Esophagus mucosa (tissue), 1 donor: ENCODE results near the gene IL22. TPM values are rescaled to one million over a fixed set of nuclear protein-coding genes. Genes with fewer than 3 reads are reported as not detected.

Experiments used
- ATAC-seq: fragments of 200-7000 bp; cut with Tn5 transposase; one replicate; pipeline ENCODE4 v1.9.1; 2020
- total RNA-seq: library from RNA; stranded (reverse); gene quantifications from one replicate; pipeline ENCODE4 v1.2.4, GENCODE V29; 2023
- donor health status: DM: yes; HTN: yes; CAD: no.

Gene IL22
- total RNA-seq, 1 donor from 2014 or later: 0.44 TPM

DNA sequence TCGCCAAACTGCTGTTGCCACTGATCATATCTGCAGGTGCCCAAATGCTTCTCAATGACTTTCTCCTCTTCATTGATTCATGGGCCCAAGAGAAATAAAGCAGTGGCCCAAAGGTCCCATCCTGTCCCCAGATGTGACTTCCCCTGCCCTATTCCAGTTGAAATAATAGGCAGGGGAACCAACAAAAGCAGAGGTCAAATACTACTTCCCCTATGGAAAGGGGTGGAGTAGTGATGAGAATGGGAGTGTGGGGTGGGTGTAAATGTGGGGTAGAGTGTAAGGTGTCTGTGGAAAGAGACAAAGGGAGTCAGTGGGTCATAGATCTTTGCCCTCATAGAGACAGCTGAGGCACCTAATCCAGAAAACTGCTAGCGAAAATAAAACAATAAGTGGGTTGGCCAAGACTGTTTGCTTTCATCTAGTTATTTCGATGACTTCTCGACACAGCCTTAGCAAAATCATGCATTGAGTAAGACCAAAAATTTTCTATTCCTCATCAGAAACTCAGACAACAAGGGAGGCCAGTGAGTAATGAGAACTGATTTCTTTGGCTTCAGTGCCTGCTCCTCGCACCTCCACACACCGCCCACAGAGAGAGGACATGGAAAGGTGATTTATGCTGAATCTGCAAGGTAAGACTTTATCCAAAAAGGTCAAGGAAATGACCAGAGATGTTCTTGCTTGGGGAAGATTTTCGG, 10.9 kb upstream of the IL22 start:
- ATAC-seq: no peak

DNA sequence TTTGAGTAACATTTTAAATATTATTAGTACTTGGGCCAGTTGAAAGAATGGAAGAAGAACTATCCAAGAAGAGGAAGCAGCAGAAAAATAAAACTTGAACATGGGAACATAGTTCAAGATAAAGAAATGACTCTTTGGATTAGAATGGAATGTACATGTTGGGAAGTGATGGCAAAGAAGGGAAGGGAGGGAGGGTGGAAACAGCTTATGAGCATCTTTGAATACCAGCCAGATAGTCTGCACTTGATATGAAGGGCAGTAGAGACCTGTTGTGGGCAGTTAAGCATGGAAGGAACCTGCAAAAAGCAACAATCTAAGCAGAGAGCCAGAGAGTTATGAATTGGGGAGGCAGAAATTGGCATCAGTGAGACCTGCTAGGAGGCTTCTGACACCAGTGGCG, 10.0 kb upstream of the IL22 start:
- no peak for ATAC-seq

DNA sequence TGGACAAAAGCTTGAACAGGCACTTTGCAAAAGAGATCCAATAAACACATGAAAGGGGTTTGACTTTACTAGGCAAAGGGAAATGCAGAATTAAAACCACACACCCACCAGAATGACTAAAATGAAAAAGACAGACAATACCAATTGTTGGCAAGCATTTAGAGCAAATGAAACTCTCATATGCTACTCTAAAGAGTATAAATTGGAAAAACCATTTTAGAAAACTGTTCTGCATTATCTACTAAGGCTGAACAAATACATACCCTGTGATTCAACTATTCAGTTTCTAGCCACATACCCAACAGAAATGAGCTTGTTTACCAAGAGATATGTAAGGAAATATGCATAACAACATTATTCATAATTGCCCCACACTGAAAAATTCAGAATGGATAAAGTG, 8.5 kb upstream of the IL22 start:
- no peak for ATAC-seq

DNA sequence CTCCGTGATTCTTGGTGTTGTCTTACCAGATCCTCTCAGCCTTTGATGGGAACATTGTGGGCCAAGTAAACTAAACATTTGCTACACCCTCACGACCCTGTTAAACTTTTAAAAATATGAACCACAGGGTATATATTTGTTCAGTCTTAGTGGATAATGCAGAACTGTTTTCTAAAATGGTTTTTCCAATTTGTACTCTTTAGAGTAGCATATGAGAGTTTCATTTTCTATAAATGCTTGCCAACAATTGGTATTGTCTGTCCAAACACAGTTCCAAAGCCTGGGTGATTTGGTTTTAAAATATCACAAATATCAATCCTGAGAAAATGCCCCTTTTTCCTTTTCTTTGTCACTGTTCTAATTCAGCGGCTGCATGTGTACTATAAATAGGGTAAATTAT, 6.7 kb upstream of the IL22 start:
- no peak for ATAC-seq

DNA sequence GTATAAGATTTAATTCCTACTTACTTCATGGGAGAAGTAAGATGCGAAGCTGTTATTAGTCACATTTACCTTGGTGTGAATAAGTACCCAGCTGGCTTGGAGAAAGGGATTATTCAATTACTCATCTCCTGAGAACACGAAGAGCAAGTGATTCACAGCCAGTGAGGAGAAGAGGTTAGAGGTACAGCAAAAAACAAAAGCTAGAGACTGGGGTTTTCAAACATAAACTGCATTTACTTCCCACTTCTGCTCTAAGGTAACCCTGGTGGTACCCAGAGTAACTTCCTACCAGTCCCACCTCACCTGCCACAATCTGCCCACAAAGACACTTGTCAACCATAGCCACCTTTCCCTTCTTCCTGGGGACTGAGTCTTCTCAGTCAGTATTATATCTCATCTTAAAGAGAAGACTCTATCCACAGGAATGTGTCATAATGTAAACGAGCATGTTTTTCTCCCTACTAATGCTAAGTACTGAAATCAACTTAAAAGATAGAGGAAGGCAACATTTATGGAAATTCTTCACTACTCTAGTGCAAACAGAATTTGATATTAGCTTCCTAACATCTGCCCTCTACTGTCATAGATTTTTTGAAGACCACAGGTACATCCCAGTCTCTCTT, 6.0 kb upstream of the IL22 start:
- ATAC-seq: peak; percentile 95

DNA sequence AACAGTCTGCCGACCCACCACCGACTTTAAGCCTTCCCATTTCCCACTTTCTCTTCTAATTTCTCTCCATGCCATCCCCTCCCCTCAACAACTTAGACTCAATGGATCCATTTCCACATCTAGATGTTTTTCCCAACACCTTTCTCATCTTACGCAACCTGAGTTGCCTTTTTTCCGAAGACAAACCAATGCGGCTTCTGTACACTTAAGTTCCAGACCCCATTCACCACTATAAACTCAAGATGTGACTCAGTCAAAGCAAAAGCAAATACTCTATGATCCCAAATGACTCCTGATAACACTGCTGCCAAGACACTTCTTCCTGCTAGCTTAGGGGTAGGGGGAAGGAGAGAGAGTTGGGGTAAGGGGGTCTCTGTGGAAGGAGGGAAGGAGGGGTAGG, 1.3 kb downstream of the IL22 start:
- no peak for ATAC-seq

DNA sequence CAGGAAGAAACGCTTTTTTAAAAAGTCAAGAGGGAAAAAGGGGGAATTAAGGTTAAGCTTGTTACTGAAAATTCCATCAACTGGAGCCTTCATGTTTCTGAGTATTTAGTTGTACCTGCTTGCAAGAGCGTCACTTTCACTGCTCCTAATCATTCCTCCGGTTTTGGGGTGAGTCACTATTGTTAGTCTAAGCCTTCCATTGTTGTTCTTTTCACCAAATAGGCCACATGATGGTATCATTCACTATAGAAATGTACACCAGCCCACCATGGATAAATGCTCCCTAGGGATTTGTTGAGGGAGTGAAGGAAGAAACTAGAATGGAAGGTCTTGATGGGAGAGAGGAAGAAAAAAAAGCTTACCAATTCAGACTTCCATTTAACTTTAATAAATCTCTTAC, 3.0 kb downstream of the IL22 start:
- ATAC-seq: peak; percentile 51

DNA sequence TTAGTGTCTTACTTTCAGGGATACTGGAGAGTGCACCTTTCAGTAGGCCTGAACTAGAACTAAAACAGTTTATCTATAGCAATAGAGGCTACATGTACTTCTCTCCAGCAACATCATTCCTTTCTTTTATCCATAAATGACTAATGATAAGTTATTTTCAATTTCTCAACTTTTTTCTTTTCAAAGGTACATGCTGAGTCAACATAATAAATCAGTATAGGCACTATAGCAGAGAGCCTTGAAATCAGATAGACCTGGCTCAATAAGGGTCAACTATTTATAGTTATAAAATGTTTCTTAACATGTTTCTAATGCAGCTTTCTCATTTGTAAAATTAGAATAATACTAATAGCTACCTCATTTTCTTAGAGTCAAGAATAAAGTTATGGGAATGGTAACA, 5.6 kb downstream of the IL22 start:
- ATAC-seq: no peak

DNA sequence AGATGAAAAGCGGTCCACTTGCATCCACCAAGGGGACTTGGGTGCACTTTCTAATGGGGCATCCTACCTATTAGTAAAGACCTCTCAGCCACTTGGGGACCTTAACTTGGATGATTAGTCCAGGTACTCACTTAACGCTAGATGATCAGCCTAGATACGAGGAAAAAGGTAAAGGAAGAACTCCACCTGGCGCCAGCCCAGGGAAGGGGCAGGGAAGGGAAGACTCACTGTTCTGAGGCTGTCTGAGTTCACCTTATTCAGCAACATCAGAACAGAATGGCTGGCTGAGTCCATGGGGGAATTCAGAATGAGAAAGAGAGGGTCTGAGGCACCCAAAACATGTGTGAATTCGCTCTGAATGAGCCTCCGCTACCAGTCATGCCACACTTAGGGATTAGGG, 7.1 kb downstream of the IL22 start:
- no peak for ATAC-seq

DNA sequence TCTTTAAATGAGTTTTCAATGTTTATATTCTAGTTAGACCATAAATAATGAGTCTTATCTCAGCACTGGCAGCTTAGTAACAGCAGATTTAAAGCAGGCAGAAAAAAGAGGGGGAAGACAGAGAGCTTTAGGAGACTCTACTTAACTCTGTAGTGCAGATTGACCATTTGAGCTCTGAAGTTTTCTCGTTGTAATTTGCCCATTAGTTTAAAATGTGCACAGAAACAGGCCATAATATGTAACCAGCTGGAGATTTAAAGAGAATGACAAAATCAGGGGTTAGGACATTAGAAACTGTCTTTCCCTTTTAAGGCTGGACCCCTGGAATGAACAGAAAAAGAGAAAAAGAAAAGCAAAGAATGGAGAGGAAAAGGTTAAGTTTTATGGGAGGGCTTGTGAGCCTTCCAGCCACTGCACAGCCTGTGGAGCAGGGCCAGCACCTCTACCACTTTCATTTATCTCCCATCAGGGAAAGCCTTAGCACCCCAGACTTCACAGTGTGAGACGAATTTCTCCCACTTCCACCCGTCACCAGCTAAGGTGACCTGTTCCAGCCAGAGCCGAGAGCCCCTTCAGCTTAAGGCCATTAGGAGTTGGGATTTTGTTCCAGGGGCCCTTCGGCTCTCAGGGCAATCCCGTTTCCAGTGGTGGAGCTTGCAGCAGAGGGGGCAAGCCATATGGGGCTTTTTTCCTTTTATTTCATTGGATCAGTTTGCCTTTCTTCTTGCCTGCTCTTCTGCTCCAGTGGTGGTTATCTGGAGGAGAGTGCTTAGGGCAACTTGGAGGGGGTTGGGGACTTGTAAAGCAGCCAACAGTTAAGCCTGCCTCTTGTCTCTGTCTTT, 8.0 kb downstream of the IL22 start:
- ATAC-seq: no peak

DNA sequence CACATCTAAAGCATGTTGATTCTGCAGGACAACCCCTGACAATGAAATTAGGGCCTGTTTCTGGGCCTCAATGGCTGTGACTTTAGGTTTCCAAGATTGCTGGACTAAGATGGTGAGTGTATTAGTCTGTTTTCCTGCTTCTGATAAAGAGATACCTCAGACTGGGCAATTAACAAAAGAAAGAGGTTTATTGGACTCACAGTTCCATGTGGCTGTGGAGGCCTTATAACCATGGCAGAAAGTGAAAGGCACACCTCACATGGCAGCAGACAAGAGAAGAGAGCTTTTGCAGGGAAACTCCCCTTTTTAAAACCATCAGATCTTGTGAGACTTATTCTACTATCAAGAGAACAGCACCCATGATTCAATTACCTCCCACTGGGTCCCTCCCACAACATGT, 10.6 kb downstream of the IL22 start:
- ATAC-seq: no peak

DNA sequence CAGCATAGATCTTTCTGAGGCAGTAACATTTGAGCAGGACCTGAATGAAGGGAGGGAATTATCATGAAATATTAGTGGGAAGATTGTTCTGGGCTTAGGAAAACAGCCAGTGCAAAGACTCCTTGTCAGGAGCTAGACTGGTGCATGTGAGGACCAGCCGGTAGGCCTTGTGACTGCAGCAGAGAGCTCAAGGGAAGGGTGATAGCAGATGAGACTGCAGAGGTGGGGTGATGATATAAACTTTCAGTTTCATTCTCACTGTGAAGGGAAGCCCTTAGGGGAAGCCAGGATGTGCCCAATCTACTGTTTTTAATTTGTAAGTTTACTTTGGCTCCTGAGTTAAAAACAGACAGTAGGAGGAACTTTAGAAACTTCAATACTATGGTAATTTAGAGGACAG, 12.4 kb downstream of the IL22 start:
- peak; percentile 65 for ATAC-seq

DNA sequence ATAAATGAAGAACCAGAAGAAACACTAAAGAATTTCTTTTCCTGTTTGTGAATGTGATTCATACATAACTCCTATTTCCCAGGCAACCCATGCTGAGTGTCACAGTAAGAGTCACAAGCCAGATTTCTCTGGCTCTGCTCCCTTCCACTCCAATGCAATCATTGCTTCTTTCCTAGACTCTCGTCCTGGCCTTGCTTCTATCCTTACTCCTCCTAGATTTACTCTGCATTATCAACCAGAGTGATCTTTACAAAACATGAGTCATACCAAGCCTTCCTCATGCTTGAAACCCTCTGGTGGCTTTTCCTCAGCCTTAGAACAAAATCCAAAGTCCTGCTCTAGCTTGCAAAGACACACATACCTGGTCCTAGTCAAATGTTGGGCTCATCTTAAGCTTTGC, 13.3 kb downstream of the IL22 start:
- ATAC-seq: peak; percentile 82

DNA sequence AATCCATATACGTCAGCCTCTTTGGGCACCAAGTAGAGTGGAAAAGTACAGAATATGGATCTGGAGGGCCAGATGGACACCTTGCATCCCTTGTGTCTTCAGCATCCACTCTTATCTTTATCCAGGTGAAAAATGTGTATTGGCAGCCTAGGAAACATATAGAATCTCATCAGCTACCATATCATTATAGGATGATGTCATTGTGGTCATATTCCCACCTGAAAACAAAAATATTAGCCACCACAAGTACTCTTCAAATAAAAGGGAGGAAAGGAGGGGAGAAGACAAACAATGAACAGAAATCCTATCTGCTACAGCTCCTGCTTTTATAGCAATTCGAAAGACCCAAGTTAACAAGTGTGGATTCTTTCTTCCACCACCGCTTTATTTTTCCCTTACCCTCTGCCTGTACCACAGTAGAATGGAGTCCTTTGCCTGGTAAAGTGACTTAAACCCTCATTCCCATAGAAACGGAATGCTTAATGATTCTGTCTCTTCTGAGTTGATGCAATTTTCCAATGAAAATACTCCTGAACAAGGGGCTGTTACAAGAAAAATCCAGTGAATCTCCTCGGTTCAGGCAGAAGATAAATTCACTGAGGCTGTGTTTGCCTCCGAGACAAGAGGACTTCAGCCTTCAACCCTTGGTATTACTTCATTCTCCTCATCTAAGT, 14.0 kb downstream of the IL22 start:
- ATAC-seq: no peak

DNA sequence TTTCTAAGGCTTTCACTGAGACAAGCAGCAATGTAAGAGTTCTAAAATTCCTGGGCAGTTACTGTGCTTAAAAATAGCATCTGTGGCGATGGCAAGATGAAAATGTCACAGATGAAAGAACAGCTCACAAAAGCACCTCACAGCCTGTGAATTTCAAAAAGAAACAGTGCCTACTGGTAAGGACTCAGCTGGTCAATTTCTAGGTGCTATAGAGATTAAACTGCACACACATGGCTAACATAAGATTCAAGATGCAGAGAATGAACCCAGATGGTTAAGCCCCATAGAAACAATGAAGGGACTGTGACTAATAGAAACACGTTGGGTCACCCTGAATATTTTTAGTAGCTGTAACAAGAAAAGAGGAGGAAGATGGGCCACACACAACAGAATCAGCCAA, 15.8 kb downstream of the IL22 start:
- ATAC-seq: no peak

DNA sequence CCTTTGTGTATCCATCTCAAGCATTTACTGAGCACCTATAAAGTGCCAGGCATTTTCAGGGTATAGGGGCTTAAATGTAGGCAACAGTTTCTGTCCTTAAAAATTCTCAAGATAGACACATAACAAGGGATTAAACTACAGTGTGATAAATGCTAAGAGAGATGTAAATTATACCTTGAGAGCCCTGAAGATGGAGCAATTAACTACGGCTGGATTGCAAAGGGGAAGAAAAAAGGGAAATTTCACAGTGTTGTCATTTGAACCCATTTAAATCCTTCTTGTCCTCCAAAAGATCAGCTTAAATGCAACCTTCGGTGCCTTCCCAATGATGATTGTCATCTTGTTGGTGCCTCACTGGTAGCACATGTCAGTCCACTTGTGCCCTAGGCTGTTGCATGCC, 16.3 kb downstream of the IL22 start:
- no peak for ATAC-seq

DNA sequence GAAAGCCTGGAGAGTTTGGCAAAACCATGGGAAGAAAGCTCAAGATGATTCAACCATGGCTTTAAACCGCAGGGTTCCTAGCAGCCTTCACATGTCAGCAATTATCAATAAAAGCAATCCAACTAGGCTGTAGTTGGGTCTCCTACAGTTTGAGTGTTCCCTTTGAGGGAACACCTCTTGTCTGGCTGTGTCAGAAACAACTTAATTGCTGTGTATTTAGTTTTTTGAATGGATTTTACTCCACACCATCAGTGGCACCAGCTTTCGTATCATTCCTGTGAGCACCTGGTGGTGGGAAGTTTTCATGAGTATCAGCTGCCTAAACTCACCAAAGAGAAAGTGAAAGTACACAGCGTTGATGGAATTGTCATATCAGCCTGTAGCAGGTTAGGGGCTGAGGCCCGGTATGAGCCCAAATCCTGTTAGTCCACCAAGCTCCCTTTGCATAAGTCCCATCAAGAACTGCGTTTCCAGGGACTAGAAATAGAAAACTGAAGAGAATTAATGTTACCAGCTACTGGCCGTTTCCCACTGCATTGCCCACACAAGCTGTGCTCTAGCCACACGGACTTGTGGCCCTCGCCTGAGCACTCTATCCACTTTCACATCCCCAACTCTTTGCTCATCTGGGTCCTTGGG, 16.9 kb downstream of the IL22 start:
- ATAC-seq: peak; percentile 32

DNA sequence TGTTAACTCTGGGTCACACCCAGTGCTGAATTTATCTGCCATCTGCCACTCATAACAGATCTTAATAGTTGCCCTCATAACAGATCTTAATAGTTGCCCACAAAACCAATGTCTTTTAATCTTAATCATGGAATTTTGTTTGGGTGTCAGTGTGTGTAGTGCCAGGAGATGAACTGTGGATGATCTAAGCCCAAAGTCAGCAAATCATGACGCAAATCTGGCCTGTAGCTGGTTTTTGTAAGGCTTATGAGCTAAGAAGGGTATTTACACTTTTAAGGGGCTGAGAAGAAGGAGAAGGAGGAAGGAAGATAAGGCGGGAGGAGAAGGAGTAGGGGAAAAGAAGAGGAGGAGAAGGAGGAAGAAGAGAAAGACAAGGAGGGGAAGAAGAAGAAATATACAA, 17.8 kb downstream of the IL22 start:
- ATAC-seq: no peak

DNA sequence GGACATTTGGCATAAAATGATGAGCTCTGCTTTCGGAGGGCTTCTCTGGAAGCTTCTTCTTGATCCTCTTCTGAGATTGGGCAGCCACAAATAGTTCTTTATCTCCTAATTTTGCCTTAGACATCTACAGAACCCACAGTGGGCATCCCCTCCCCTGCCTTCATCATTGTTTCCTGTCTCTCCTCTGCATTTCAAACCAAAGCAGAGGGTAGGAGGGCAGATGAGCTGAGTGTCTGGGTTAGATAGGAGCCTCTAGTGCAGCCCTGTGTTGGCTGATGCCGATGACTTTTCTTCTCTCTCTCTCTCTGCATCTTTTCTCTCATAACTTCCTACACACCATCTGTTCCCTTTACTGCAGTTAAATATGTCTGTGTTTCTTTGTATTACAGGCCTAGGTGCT, 19.3 kb downstream of the IL22 start:
- no peak for ATAC-seq

DNA sequence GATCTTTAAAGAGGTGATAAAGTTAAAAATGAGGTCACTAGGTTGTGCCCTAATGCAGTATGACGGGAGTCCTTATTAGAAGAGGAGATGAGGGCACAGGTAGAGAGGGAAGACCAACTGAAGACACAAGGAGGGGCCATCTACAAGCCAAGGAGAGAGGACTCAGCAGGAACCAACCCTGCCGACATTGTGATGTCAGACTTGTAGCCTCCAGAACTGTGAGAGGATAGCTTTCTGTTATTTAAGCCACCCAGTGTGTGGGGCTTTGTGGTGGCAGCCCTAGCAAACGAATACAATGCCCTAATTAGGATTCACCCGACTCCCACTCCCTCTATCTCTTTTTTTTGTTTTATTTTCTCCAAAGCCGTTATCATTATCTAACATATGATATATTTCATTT, 19.9 kb downstream of the IL22 start:
- no peak for ATAC-seq

DNA sequence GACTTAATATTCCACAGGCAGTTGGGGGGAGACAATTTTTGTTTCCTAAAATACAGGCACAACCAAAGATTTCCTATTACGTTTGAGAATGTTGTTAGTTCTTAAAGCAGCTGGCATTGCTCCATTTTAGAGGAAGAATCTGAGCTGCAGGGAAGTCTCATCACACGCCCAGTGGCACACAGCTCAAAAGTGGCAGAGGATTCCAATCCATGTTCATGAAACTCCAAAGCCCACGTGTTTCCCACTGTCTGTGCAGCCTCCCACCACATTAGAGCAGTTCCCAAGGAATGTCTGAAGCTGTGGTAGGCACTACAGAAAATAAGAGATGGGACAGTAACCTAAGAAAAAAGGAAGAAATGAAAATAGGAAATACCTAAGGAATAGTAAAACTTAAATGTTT, 21.7 kb downstream of the IL22 start:
- ATAC-seq: no peak

DNA sequence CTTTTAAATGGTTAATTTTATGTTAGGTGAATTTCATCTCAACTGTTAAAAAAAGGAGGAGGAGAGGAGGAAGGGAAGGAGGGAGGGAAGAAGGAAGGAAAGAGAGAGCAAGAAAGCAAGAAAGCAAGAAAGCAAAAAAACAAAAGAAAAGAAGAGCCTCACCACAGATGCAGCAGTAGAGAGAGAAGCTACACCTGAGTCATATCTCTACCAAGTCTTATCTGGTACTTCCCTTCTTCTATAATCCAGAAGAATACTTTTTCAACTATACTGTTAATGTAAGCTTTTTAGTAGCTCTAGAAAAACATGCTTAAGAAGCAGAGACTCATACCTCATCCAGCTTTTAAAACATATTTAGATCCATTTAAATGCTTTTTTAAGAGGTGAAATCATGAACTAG, 22.2 kb downstream of the IL22 start:
- ATAC-seq: no peak

DNA sequence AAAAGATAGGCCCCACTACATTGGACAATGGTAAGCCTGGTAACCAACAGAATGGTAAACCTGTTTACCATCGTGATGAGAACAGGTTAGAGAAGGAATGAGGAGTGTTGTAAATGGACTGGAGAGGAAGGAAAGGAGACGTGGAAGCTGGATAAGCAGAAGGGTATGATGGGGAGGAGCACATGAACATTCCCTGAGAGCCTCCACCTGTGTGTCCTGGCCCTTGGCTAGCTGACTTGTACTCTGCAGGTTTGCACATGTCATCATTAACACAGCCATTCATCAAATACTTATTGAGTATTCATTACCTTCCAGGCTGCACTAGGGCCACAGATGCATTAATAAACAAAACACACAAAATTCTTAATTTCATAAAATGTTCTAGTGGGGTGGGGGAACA, 23.4 kb downstream of the IL22 start:
- ATAC-seq: no peak
